Peyer's patch (tissue), 4 donors: ENCODE data around the gene PPFIBP1.

Experiments used
- POLR2A ChIP-seq, 2 donors: fragments of 450-650 bp; IDR thresholded peaks; one replicate each; pipeline ENCODE4 v1.5.1; 2017; ENCODE audit warnings: antibody characterized with exemption in 2 of 2, mild to moderate bottlenecking in 2 of 2, moderate library complexity in 2 of 2
- TF ChIP-seq, protein P1 (sequence below), 6 experiments: fragments of 450-650 bp in 4 of 6; fragments of 200-600 bp in 2 of 6; sonication (generic) in 1 of 6; IDR thresholded peaks; one replicate each; pipeline ENCODE4 v1.5.1; 2017 to 2019; ENCODE audit warnings: antibody characterized with exemption in 6 of 6, mild to moderate bottlenecking in 3 of 6, moderate library complexity in 1 of 6

- TF ChIP-seq POLR2A (IDR thresholded peaks at IDR 0.05), result no peak
- TF ChIP-seq, protein P1, sequence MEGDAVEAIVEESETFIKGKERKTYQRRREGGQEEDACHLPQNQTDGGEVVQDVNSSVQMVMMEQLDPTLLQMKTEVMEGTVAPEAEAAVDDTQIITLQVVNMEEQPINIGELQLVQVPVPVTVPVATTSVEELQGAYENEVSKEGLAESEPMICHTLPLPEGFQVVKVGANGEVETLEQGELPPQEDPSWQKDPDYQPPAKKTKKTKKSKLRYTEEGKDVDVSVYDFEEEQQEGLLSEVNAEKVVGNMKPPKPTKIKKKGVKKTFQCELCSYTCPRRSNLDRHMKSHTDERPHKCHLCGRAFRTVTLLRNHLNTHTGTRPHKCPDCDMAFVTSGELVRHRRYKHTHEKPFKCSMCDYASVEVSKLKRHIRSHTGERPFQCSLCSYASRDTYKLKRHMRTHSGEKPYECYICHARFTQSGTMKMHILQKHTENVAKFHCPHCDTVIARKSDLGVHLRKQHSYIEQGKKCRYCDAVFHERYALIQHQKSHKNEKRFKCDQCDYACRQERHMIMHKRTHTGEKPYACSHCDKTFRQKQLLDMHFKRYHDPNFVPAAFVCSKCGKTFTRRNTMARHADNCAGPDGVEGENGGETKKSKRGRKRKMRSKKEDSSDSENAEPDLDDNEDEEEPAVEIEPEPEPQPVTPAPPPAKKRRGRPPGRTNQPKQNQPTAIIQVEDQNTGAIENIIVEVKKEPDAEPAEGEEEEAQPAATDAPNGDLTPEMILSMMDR (IDR thresholded peaks at IDR 0.05), result no peak
Measured at GRCh38 chr12:27610374-27610773, 86.4 kb downstream of the PPFIBP1 start.
